Testis (tissue), 3 donors: ENCODE data around the gene TNS3. TPM values are rescaled to one million over a fixed set of nuclear protein-coding genes. Genes with fewer than 3 reads are reported as not detected.
"Not testable (repeated sequence)": the region's sequence is repeated elsewhere in the genome, so short reads cannot be mapped to it uniquely, and the experiment has no call there.

Experiments
- DNase-seq: peaks from one replicate; pipeline ENCODE4 v3.0.0-alpha.2; 2019
- H3K27ac ChIP-seq, 2 donors: fragments of 200-600 bp; sonication (generic); one replicate each; pipeline ENCODE4 v1.5.1; 2019
- H3K27me3 ChIP-seq: fragments of 200-600 bp; sonication (generic); one replicate; pipeline ENCODE4 v1.5.1; 2019
- H3K36me3 ChIP-seq: fragments of 200-600 bp; sonication (generic); one replicate; pipeline ENCODE4 v1.5.1; 2017; ENCODE audit warnings: low read depth; ENCODE audit errors: missing control alignments
- H3K4me1 ChIP-seq: fragments of 200-600 bp; sonication (generic); one replicate; pipeline ENCODE4 v1.5.1; 2019
- H3K4me3 ChIP-seq, 2 donors: fragments of 200-600 bp; sonication (generic); one replicate each; pipeline ENCODE4 v1.5.1; 2017 to 2019
- H3K9me3 ChIP-seq: fragments of 200-600 bp; sonication (generic); one replicate; pipeline ENCODE4 v1.5.1; 2017
- POLR2A ChIP-seq: fragments of 450-650 bp; IDR thresholded peaks from one replicate; pipeline ENCODE4 v1.6.1; 2017; ENCODE audit warnings: antibody characterized with exemption, mild to moderate bottlenecking, moderate library complexity
- WGBS, 2 donors: methylation state at CpG; one replicate each; pipeline ENCODE4 v1.1.5; 2018; 5-methylcytosine and 5-hydroxymethylcytosine counted together
- intact Hi-C: fragments of 100-400 bp; cut with DNase I; formaldehyde crosslinking; loops from one replicate; pipeline ENCODE4 v1.15.1; 2023; ENCODE audit warnings: low total_unique reads
- polyA plus RNA-seq: library from polyadenylated mRNA; stranded (reverse); fragments of 350-450 nt; fragmentation: Illumina TruSeq; extraction: RNeasy Lipid Tissue Mini Kit (QIAGEN cat#74804); gene quantifications from one replicate; pipeline ENCODE4 v1.2.3, GENCODE V29; 2014; ENCODE audit warnings: low read depth, low replicate concordance; ENCODE audit not compliant: insufficient read depth
- total RNA-seq, 2 donors: library from RNA; depleted of rRNA; stranded (reverse); fragments of >200 nt; gene quantifications; one replicate each; pipeline ENCODE4 v1.2.3, GENCODE V29; 2016
- TF ChIP-seq, protein P1 (sequence below), 3 experiments: fragments of 450-650 bp in 2 of 3; fragments of 200-600 bp in 1 of 3; sonication (generic) in 1 of 3; IDR thresholded peaks; one replicate each; pipeline ENCODE4 v1.5.1; 2016 to 2019; ENCODE audit warnings: antibody characterized with exemption in 3 of 3, mild to moderate bottlenecking in 2 of 3, moderate library complexity in 1 of 3

The TNS3 gene
- total and polyA plus RNA-seq, 3 donors from 2014 or later = 28.5 to 93.5 (median 60.0) TPM

DNA sequence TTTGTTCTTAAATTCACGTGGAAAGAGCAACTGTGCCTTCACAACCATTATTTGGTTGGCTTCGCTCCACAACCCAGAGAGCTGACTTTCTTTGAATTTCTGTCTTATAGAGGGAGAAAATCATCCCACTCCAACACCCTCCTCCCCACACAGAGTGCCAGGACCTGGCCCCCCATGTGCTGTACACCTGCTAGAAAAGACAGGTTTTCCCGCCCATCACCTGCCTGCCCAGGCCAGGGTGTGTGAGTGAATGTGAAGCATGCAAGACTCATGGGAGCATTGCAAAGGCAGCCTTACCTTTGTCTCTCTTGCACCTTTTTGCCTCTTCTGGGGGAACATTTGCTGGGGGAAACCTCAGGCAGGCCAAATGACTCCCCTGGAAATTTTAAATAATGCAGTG is 319.0 kb downstream of the TNS3 start:
- Histone ChIP-seq H3K9me3 (no peaks in the 10 kb centered on the region), H3K36me3 (no peaks in the 10 kb centered on the region), H3K4me1 (no peaks in the 10 kb centered on the region), H3K4me3 (no peak overlapping the region), H3K27ac (no peak overlapping the region), H3K27me3 (no peaks in the 10 kb centered on the region)
- WGBS, 2 donors = 92 to 97% methylated on average over 3 of the region's 3 CpGs
- TF ChIP-seq, protein P1, sequence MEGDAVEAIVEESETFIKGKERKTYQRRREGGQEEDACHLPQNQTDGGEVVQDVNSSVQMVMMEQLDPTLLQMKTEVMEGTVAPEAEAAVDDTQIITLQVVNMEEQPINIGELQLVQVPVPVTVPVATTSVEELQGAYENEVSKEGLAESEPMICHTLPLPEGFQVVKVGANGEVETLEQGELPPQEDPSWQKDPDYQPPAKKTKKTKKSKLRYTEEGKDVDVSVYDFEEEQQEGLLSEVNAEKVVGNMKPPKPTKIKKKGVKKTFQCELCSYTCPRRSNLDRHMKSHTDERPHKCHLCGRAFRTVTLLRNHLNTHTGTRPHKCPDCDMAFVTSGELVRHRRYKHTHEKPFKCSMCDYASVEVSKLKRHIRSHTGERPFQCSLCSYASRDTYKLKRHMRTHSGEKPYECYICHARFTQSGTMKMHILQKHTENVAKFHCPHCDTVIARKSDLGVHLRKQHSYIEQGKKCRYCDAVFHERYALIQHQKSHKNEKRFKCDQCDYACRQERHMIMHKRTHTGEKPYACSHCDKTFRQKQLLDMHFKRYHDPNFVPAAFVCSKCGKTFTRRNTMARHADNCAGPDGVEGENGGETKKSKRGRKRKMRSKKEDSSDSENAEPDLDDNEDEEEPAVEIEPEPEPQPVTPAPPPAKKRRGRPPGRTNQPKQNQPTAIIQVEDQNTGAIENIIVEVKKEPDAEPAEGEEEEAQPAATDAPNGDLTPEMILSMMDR (IDR thresholded peaks at IDR 0.05) = no peak
- TF ChIP-seq POLR2A = no peak
- intact Hi-C loops = no loop called here
- DNase-seq = no peak

DNA sequence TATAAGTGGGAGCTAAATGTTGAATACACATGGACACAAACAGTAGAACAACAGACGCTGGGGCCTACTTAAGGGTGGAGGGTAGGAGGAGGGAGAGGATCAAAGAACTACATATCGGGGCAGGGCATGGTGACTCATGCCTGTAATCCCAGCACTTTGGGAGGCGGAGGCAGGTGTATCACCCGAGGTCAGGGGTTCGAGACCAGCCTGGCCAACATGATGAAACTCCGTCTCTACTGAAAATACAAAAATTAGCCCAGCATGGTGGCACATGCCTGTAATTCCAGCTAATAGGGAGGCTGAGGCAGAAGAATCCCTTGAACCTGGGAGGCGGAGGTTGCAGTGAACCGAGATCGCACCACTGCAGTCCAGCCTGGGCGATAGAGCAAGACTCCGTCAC is 319.8 kb downstream of the TNS3 start:
- H3K4me1 ChIP-seq, H3K9me3 ChIP-seq, H3K27ac ChIP-seq, H3K27me3 ChIP-seq, H3K36me3 ChIP-seq, DNase-seq, H3K4me3 ChIP-seq, intact Hi-C loops: not testable (repeated sequence)
- 91 to 96% methylated on average over 11 of the region's 11 CpGs for WGBS, 2 donors

DNA sequence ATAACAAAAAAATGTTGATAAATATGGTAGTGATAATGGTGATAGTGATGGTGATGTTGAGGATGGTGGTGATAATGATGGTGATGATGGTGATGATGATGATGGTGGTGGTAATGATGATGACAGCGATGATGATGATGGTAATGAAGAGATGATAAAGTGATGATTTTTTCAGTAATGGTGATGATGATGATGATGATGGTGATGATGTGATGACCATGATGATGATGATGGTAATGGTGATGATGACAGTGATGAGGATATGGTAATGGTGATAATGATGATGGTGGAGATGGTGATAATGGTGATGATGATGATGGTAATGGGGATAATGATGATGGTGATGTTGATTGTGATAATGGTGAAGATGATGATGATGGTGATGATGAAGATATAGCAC is 321.6 kb downstream of the TNS3 start:
- no peak for TF ChIP-seq POLR2A
- TF ChIP-seq, protein P1 (IDR thresholded peaks at IDR 0.05) = no peak
- Histone ChIP-seq H3K4me3 (no peak overlapping the region), H3K36me3 (no peaks in the 10 kb centered on the region), H3K4me1 (no peaks in the 10 kb centered on the region), H3K27me3 (no peaks in the 10 kb centered on the region), H3K9me3 (no peaks in the 10 kb centered on the region), H3K27ac (no peak overlapping the region)
- 95 to 100% methylated on average over 1 of the region's 1 CpG for WGBS, 2 donors
- no peak for DNase-seq
- intact Hi-C loops = no loop called here

DNA sequence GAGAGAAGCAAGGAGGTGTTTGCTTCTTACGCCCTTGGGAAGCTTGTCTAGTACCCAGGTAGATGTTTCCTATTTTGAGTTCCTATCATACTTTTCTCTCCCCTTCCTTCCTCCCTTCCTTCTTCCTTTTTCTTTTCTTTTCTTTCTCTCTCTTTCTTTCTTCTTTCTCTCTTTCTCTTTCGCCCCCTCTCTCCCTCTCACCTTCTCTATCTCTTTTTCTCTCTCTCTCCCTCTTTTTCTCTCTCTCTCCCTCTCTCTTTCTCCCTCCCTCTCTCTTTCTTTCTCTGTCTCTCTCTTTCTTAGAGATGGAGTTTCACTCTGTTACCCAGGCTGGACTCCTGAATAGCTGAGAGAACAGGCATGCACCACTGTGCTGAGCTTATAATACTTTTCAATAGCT is 322.2 kb downstream of the TNS3 start:
- TF ChIP-seq, protein P1 (IDR thresholded peaks at IDR 0.05) = no peak
- TF ChIP-seq POLR2A = no peak
- H3K36me3 ChIP-seq = no peaks in the 10 kb centered on the region
- no peaks in the 10 kb centered on the region for H3K27me3 ChIP-seq
- 96% methylated on average over 2 of the region's 2 CpGs for WGBS, 2 donors
- intact Hi-C loops = no loop called here
- H3K27ac ChIP-seq = no peak overlapping the region
- H3K9me3 ChIP-seq = no peaks in the 10 kb centered on the region
- peaks cover 4% of the 10 kb centered on the region for H3K4me1 ChIP-seq
- no peak overlapping the region for H3K4me3 ChIP-seq
- no peak for DNase-seq

DNA sequence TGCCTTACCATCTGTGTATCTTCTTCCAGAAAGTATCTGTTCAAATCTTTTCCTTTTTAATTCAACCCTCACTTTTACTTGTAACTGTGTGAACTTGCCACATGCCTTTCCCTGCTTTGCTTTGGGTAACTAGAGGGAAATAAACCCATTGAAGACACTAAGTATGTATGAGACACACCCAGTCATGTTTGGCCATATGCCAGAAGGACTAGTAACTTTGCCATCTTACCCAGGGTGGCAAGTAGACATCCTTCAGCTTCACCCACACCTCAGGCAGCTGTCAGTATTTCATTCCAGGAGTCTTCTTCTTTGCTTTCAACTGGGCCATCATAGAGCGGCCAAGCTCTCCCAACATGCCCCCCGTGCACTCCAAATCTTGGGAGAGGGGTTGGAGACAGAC is 323.1 kb downstream of the TNS3 start:
- H3K36me3 ChIP-seq = no peaks in the 10 kb centered on the region
- TF ChIP-seq POLR2A = no peak
- intact Hi-C loops = no loop called here
- H3K4me1 ChIP-seq = peaks cover 8% of the 10 kb centered on the region
- no peak overlapping the region for H3K27ac ChIP-seq
- no peaks in the 10 kb centered on the region for H3K27me3 ChIP-seq
- no peak for DNase-seq
- no peaks in the 10 kb centered on the region for H3K9me3 ChIP-seq
- WGBS, 2 donors = 95 to 98% methylated on average over 2 of the region's 2 CpGs
- H3K4me3 ChIP-seq = no peak overlapping the region

DNA sequence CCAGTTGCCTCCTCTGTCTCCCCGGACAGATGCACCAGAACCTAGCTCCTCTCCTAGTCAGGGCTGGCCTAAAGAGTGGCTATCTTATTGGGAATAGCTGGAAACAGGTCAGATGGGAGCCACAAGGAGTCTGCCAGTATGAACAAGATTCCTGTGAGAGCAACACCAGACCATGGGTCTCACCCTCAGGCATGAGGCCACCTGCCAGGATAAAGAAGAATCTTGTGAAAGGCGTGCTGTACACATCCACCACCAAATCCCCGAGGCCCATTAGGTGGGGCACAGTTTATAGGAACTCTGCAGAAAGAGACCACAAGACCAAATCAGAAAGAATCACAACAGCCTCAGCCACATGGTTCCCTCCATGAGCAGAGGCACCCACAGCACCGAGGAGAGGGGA is 325.9 kb downstream of the TNS3 start:
- H3K27me3 ChIP-seq = no peaks in the 10 kb centered on the region
- intact Hi-C loops = no loop called here
- TF ChIP-seq, protein P1 (IDR thresholded peaks at IDR 0.05) = no peak
- no peak for TF ChIP-seq POLR2A

More for the DNA sequence above, 325.9 kb downstream of the TNS3 start:
- Histone ChIP-seq H3K9me3 (no peaks in the 10 kb centered on the region), H3K4me3 (no peak overlapping the region), H3K36me3 (no peaks in the 10 kb centered on the region), H3K4me1 (peaks cover 9% of the 10 kb centered on the region), H3K27ac (no peak overlapping the region)
- DNase-seq = no peak
- WGBS, 2 donors = 85 to 86% methylated on average over 4 of the region's 4 CpGs
